GM21390 (cell line): ENCODE results near the gene CHMP1A.
"Not testable (repeated sequence)": the region's sequence is repeated elsewhere in the genome, so short reads cannot be mapped to it uniquely, and the experiment has no call there.

ENCODE experiments used
- ATAC-seq: cut with Tn5 transposase; IDR thresholded peaks from one replicate; pipeline ENCODE4 v1.9.1; 2021; ENCODE audit not compliant: unreplicated experiment

CHMP1A gene

GRCh38 chr16:89661215-89661614, 3.7 kb upstream of the CHMP1A start:
- ATAC-seq, result no peak

GRCh38 chr16:89660146-89660545, 2.6 kb upstream of the CHMP1A start:
- no peak for ATAC-seq

DNA sequence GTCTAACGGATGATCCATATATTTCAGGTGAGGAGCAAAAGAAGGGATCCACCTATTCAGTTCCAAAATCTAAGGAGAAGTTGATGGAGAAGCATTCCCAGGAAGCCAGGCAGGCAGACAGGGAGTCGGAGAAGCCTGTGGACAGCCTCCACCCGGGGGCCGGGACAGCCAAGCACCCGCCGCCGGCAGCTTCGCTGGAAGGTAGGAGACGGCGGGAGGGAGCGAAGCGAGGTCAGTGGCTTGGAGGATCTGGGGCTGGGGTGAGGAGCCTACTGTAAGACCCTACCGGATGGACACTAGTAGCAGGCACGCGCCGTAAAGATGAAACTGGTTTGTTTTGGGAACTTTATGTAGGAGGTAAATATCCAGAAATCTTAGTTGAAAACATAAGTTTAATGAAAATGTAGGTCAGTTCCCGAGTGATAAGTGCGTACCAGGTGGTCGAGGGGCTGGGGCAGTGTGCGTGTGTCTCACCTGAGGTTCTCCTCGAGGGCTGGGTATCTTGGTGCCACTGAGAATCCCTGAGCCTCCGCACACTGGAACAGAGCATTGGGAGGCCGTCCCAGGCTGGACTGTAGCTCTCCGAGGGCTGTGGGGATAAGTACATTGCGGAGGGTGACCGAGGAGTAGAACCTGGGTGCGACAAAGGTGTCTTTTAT, 842 bp upstream of the CHMP1A start:
- no peak for ATAC-seq

GRCh38 chr16:89656435-89657121, 930 bp downstream of the CHMP1A start:
- ATAC-seq, result no peak

DNA sequence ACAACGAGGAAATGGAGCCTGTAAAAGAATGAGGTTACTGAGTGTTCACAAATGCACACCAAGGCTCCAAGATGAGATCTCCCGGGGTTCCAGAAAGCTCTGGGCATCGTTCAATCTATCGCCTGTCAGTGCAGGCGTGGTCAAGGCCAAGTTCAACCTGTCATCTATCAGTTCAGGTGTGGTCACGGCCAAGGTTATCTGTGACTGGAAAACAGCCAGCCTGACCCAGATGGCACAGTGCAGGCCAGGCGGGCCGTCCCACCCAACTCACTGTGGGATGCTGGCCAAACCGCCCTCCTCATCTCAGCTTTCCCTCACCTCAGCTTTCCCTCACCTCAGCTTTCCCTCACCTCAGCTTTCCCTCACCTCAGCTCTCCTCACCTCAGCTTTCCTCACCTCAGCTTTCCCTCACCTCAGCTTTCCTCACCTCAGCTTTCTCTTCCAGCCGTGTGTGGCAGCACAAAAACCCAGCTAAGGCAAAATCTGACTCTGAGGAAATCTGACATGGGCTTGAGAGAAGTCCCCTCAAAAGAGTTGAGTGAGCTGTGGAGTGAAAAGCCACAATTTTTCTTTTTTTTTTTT, 2.4 kb downstream of the CHMP1A start:
- ATAC-seq, result no peak

- ATAC-seq, result no peak
These were observed 3.7 kb downstream of the CHMP1A start for GRCh38 chr16:89653656-89654295.

GRCh38 chr16:89651584-89651983, 5.9 kb downstream of the CHMP1A start:
- ATAC-seq, result no peak

DNA sequence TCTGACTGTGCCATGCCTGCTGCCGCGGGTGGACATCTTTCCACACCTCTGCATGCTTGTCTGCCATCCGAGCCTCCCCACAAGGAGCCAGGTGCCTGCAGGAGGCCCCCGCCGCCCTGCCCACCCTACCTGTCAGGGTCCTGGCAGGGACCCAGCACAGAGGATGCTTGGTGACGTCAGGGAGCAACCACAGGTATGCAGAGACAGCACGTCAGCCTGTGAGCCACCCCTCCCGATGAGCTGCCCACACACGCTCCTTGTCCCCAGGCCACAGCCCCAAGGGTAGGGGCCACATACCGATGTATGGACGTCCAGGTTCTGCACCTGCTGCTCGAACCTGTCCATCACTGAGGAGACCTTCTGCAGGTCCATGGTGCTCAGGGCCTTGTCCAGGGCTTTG, 10.6 kb downstream of the CHMP1A start:
- no peak for ATAC-seq

DNA sequence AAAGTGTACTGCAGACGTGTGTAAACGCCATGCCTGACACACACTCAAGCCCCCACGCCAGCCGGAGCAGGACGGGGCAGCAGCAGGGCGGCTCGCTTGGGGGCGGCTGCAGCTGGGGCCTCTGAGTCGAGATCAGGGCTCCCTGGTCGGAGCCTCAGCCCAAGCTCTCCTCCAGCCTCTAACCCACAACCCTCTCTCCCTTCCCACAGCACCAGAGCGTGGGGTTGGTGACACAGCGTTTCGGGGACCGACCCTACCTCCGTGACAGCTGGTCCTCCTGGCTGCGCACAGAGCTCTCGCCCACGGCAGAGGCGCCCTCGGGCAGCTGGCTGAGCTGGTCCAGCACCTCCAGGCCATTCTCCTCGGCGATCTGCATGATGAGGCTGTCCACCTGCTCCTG, 11.2 kb downstream of the CHMP1A start:
- no peak for ATAC-seq

- no peak for ATAC-seq
These were observed 12.4 kb downstream of the CHMP1A start for GRCh38 chr16:89645122-89645521.

- no peak for ATAC-seq
These were observed 13.7 kb downstream of the CHMP1A start for GRCh38 chr16:89643769-89644300.

- no peak for ATAC-seq
These were observed 14.9 kb downstream of the CHMP1A start for GRCh38 chr16:89642574-89642973.

- ATAC-seq, result no peak
These were observed 15.9 kb downstream of the CHMP1A start for GRCh38 chr16:89641458-89642119.

DNA sequence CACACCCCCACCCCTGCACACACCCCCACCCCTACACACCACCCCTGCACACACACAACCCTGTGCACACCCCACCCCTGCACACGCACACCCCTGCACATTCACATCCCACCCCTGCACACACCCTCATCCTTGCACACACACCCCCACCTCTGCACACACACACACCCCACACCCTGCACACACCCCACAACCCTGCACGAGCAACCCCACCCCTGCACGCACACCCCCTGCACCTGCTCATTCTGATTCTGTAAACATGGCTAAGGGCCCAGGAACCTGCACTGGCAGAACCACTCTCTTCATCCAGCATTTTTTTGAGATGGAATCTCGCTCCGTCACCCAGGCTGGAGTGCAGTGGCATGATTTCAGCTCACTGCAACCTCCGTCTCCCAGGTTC, 18.1 kb downstream of the CHMP1A start:
- no peak for ATAC-seq

DNA sequence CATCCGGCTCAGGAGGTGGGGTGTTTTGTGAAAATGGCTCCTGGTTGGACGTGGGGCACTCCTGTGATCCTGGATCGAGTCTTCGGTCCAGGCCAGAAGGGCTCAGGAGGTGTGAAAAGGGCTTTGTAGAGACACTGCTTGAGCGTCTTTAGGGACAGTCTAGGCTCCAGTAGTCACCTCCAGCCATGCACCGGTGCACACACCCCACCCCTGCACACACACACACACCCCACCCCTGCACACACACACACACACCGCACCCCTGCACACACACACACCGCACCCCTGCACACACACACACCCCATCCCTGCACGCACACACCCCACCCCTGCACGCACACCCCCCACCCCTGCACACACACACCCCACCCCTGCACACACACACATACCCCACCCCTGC, 19.1 kb downstream of the CHMP1A start:
- ATAC-seq, result no peak

GRCh38 chr16:89637379-89637778, 20.1 kb downstream of the CHMP1A start:
- ATAC-seq, result no peak

- no peak for ATAC-seq
These were observed 20.8 kb downstream of the CHMP1A start for GRCh38 chr16:89636663-89637062.

DNA sequence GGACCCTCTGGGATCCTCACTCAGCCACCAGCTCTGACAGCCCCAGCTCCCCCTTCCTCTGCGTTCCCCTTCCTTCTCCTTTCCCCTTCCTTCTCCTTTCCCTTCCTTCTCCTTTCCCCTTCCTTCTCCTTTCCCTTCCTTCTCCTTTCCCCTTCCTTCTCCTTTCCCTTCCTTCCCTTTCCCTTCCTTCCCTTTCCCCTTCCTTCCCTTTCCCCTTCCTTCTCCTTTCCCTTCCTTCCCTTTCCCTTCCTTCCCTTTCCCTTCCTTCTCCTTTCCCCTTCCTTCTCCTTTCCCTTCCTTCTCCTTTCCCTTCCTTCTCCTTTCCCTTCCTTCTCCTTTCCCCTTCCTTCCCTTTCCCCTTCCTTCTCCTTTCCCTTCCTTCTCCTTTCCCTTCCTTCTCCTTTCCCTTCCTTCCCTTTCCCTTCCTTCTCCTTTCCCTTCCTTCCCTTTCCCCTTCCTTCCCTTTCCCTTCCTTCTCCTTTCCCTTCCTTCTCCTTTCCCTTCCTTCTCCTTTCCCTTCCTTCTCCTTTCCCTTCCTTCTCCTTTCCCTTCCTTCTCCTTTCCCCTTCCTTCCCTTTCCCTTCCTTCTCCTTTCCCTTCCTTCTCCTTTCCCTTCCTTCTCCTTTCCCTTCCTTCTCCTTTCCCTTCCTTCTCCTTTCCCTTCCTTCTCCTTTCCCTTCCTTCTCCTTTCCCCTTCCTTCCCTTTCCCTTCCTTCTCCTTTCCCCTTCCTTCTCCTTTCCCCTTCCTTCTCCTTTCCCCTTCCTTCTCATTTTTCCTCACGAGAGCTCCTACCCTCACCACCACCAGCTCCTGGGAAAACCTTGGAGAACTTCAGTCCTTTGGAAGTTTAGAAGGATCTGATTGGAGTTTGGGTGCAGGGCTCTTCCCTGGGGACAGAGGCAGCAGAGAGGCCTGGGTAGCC, 22.8 kb downstream of the CHMP1A start:
- ATAC-seq, result not testable (repeated sequence)

DNA sequence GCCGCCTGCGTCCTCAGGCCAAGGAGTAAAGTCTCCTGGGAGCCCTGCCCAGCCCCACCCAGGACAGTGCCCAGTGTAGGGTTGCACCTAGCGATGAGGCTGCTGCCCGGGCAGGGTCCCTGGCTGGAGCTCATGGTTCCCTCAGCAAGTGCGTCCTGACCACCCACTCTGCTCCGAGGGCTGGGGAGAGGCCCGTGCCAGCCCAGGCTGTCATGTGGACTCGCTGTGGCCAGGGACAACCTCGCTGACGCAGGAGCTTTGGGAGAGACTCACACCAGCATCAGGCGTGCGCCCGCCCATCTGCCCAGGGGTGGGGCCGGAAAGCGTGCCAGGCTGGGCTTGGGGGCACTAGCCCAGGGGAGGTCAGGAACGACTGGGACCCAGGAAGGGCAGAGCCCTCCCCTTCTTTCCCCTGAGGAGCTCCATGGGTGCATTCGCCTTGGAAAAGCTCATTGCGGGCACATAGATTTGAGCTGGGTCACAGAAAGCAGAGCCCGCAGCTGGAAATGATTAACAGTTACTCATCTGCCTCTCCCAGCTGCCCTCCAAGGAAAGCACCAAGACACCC, 24.4 kb downstream of the CHMP1A start:
- no peak for ATAC-seq
